ENCODE results near the gene MYO15B.

MYO15B gene

GRCh38 chr17:75670868-75671267 is 83.3 kb downstream of the MYO15B start:
- no peak for DNase-seq

GRCh38 chr17:75672011-75672410 is 84.4 kb downstream of the MYO15B start:
- DNase-seq = no peak

DNA sequence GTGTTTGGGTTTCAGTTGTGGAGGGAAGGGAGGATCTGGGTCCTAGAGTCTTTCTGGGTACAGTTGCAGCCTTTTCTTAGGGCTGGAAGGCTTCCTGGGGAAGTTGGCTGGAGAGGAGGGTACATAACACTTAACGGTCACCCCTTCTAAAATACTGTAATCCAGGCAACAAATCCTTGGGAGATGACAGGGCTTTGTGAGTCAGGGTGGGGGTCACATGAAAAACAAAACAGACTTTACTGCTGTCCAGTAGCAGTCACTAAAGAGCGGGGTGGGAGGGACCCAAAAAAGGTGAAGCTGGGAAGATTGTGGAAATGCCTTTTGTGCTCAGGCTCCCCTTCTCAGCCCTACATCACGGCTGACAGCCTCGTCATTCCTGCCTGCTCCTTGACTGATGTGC is 85.9 kb downstream of the MYO15B start:
- DNase-seq = no peak

Data from Kasumi-1 (cell line).